Endodermal cell (in vitro differentiated cells): Measurements from ENCODE around the gene GAREM2. TPM values are rescaled to one million over a fixed set of nuclear protein-coding genes. Genes with fewer than 3 reads are reported as not detected.

Experiments
- DNase-seq: peaks from one replicate; pipeline ENCODE4 v3.0.0-alpha.2; 2017
- H3K27ac ChIP-seq: 2 replicates; pipeline ENCODE4 v1.5.1; 2013; ENCODE audit warnings: mild to moderate bottlenecking, low read depth, low read length, moderate library complexity
- H3K27me3 ChIP-seq: 2 replicates; pipeline ENCODE4 v1.6.1; 2013; ENCODE audit warnings: mild to moderate bottlenecking, low read length, moderate library complexity; ENCODE audit not compliant: insufficient read depth, control insufficient read depth, poor library complexity, severe bottlenecking
- H3K36me3 ChIP-seq: 2 replicates; pipeline ENCODE4 v1.7.0; 2013; ENCODE audit warnings: mild to moderate bottlenecking, low read length, moderate library complexity; ENCODE audit not compliant: control insufficient read depth, insufficient read depth
- H3K4me1 ChIP-seq: one replicate; pipeline ENCODE4 v1.7.0; 2013; ENCODE audit warnings: low read length; ENCODE audit not compliant: control insufficient read depth, insufficient read depth
- H3K4me3 ChIP-seq: 2 replicates; pipeline ENCODE4 v1.5.1; 2013; ENCODE audit warnings: mild to moderate bottlenecking, low read length, moderate library complexity
- H3K9ac ChIP-seq: 2 replicates; pipeline ENCODE4 v1.6.1; 2013; ENCODE audit warnings: mild to moderate bottlenecking, low read length, moderate library complexity; ENCODE audit not compliant: poor library complexity, severe bottlenecking; ENCODE audit errors: extremely low read depth
- H3K9me3 ChIP-seq: 2 replicates; pipeline ENCODE4 v1.6.1; 2013; ENCODE audit warnings: mild to moderate bottlenecking, low read length, moderate library complexity; ENCODE audit not compliant: control insufficient read depth
- H3K27ac Mint-ChIP-seq: 2 replicates; pipeline ENCODE4 v1.8.0; 2020; ENCODE audit warnings: mixed read lengths
- H3K27me3 Mint-ChIP-seq: 2 replicates; pipeline ENCODE4 v1.8.0; 2021; ENCODE audit warnings: mild to moderate bottlenecking, mixed read lengths; ENCODE audit not compliant: insufficient read depth
- H3K36me3 Mint-ChIP-seq: 2 replicates; pipeline ENCODE4 v1.8.0; 2020; ENCODE audit warnings: low read depth, mixed read lengths
- H3K4me1 Mint-ChIP-seq: 2 replicates; pipeline ENCODE4 v1.8.0; 2020; ENCODE audit warnings: mixed read lengths
- H3K4me3 Mint-ChIP-seq: 2 replicates; pipeline ENCODE4 v1.8.0; 2020; ENCODE audit warnings: mild to moderate bottlenecking, moderate library complexity, mixed read lengths
- H3K9me3 Mint-ChIP-seq: 2 replicates; pipeline ENCODE4 v1.8.0; 2020; ENCODE audit warnings: mild to moderate bottlenecking, mixed read lengths
- WGBS, 2 experiments: methylation state at CpG; one replicate each; pipeline versions ENCODE4 v1.1.5 to v1.1.7; 2013; ENCODE audit warnings: missing lambda C conversion rate in 2 of 2, mixed read lengths in 1 of 2; ENCODE audit not compliant: insufficient coverage in 1 of 2, insufficient read length in 1 of 2; 5-methylcytosine and 5-hydroxymethylcytosine counted together
- total RNA-seq, 2 donors: library from RNA; stranded (reverse); fragmentation: NEBNext Ultra II Directional in 1 of 2; extraction: Animal tissue kit (Norgen Biotek cat#: 25700) in 1 of 2; gene quantifications; 2 replicates in 1 of 2; 3 replicates in 1 of 2; pipeline ENCODE4 v1.2.1, GENCODE V29; 2021
- TF ChIP-seq, protein P1 (sequence below): fragments of 200-600 bp; sonication (generic); conservative IDR thresholded peaks from 2 replicates; pipeline ENCODE4 v1.5.0; 2021; ENCODE audit warnings: antibody characterized with exemption, mild to moderate bottlenecking

GAREM2 gene
- total RNA-seq, 2 donors from 2014 or later = 6.0 to 8.1 TPM

DNA sequence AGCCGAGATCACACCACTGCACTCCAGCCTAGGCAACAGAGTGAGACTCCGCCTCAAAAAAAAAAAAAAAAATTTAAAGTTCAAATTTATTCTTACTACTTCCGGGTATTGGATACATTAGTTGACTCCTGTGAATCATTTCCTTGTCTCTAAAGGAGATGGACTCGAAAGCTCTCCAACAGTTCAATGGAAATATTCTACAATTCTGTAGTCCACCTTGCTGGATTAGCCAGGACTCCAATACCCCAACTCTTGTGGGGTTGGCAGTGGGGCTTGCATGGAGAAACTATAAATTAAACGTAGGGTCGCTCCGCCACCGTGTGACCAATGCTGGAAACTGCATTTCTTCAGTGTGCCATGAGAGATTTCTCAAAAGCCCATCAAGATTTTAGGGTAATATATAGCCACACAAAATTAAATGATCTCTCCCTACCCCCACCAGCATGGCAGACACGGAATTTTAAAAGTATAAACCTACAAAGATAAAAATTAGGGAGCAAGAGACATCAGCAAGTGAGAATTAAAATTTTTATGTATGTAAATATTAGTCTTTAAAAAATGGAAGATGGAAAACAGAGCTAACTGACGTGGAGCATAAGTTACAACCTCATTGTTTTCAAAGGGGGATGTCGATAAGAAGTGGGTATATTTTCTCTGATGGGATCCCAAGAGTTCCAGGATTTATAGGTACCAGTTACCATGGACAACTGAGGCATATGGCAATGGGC, 27.8 kb upstream of the GAREM2 start:
- TF ChIP-seq, protein P1, sequence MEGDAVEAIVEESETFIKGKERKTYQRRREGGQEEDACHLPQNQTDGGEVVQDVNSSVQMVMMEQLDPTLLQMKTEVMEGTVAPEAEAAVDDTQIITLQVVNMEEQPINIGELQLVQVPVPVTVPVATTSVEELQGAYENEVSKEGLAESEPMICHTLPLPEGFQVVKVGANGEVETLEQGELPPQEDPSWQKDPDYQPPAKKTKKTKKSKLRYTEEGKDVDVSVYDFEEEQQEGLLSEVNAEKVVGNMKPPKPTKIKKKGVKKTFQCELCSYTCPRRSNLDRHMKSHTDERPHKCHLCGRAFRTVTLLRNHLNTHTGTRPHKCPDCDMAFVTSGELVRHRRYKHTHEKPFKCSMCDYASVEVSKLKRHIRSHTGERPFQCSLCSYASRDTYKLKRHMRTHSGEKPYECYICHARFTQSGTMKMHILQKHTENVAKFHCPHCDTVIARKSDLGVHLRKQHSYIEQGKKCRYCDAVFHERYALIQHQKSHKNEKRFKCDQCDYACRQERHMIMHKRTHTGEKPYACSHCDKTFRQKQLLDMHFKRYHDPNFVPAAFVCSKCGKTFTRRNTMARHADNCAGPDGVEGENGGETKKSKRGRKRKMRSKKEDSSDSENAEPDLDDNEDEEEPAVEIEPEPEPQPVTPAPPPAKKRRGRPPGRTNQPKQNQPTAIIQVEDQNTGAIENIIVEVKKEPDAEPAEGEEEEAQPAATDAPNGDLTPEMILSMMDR = peak; percentile 88
- 36 to 41% methylated on average over 9 to 10 of the region's 11 CpGs for WGBS, 2 experiments
- H3K27ac Mint-ChIP-seq = no peak overlapping the region
- H3K36me3 Mint-ChIP-seq = no peaks in the 10 kb centered on the region
- Histone ChIP-seq H3K27ac (no peak overlapping the region), H3K36me3 (no peaks in the 10 kb centered on the region), H3K4me1 (no peaks in the 10 kb centered on the region), H3K9ac (no peak overlapping the region), H3K27me3 (no peaks in the 10 kb centered on the region), H3K9me3 (no peaks in the 10 kb centered on the region), H3K4me3 (no peak overlapping the region)
- DNase-seq = peak; percentile 90
- peaks cover 6% of the 10 kb centered on the region for H3K4me1 Mint-ChIP-seq
- no peaks in the 10 kb centered on the region for H3K9me3 Mint-ChIP-seq
- peaks cover under 1% of the 10 kb centered on the region for H3K27me3 Mint-ChIP-seq
- H3K4me3 Mint-ChIP-seq = no peak overlapping the region

DNA sequence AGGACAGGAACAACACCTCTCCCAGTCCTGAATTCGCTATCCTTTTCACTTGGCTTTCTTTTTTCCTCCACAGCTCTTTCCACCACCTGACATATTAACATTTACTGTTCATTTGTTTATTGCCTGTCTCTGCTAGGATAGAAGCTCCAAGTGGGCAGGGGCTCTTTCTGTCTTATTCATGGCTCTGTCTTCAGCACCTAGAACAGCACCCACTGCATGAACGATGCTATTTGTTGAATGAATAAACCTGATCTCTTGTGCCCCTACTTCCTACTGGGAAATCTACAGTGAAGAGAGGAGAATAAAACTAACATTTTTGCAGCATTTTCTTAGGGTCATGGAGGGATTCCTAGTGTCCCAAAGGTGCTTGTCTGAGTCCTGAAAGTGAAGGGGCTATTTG, 24.4 kb upstream of the GAREM2 start:
- H3K27ac Mint-ChIP-seq = no peak overlapping the region
- TF ChIP-seq, protein P1 = no peak
- Histone ChIP-seq H3K4me1 (no peaks in the 10 kb centered on the region), H3K9ac (no peak overlapping the region), H3K9me3 (no peaks in the 10 kb centered on the region), H3K36me3 (no peaks in the 10 kb centered on the region), H3K27ac (no peak overlapping the region), H3K4me3 (no peak overlapping the region), H3K27me3 (no peaks in the 10 kb centered on the region)
- H3K9me3 Mint-ChIP-seq = peaks cover 2% of the 10 kb centered on the region
- H3K4me3 Mint-ChIP-seq = no peak overlapping the region
- no peaks in the 10 kb centered on the region for H3K36me3 Mint-ChIP-seq
- H3K27me3 Mint-ChIP-seq = peaks cover 1% of the 10 kb centered on the region
- DNase-seq = peak; percentile 60
- H3K4me1 Mint-ChIP-seq = peaks cover 6% of the 10 kb centered on the region
- WGBS, 2 experiments = 50 to 100% methylated on average over 1 to 2 of the region's 2 CpGs

DNA sequence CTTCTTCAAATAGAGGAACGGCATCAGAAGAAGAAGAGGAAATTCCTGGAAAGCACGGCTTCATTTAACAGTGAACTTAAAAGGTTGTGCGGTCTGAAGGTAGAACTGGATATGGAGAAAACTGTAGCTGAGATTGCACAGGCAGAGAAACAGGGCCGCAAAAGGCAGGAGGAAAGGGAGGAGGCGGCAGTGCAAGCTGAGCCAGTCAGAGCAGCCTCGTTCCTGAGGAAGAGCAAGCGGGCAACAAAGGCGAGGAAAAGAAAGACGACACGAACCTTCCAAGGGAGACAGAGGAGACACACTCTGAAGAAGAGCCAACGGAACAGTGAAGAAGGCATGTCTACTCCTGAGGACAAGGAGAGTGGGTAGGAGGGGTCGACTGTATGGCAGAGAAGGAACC, 22.6 kb upstream of the GAREM2 start:
- no peak overlapping the region for H3K4me3 Mint-ChIP-seq
- TF ChIP-seq, protein P1 = no peak
- 90 to 94% methylated on average over 12 of the region's 12 CpGs for WGBS, 2 experiments

More for the DNA sequence above, 22.6 kb upstream of the GAREM2 start:
- Mint-ChIP-seq H3K36me3 (no peaks in the 10 kb centered on the region), H3K27ac (no peak overlapping the region), H3K27me3 (peaks cover 3% of the 10 kb centered on the region), H3K4me1 (no peaks in the 10 kb centered on the region), H3K9me3 (peaks cover 6% of the 10 kb centered on the region)
- no peaks in the 10 kb centered on the region for H3K27me3 ChIP-seq
- H3K27ac ChIP-seq = no peak overlapping the region
- no peak for DNase-seq
- no peaks in the 10 kb centered on the region for H3K9me3 ChIP-seq
- no peaks in the 10 kb centered on the region for H3K4me1 ChIP-seq
- no peaks in the 10 kb centered on the region for H3K36me3 ChIP-seq
- no peak overlapping the region for H3K4me3 ChIP-seq
- H3K9ac ChIP-seq = no peak overlapping the region
